Stimulated activated CD4-positive, alpha-beta T cell treated with anti-CD3 and anti-CD28 coated beads, Interleukin-12 subunit alpha, Interleukin-12 subunit beta, amount 100 ng/mL, for 48 hours (primary cell): ENCODE measurements around the gene TTYH1.

Experiments used
- DNase-seq, 3 donors: peaks; one replicate each; pipeline ENCODE4 v3.0.0-alpha.2; 2020; ENCODE audit warnings: low read depth in 2 of 3, low spot score in 1 of 3

TTYH1 gene

DNA sequence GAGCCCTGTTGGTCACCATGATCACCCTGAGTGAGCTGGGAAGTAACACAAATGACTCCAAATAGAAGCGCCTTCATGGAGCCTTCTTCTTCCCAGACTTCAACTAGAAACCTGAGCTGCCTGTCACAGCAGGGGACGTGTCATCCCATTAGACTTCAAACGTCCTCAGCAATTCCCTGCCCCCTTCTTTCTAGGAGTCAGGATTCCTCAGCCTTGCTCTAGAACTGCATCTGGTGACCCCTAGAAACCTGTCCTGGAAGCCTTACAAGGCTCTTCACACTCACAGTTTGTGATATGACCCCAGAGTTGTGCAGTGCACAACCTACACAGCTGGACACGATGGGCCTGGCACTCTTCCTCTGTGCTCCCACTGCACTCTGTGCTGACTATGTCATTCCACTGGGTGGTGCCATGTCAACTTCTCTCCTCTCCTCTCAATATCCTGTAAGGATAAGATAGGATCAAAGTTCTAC is 23.6 kb upstream of the TTYH1 start:
- no peak for DNase-seq

DNA sequence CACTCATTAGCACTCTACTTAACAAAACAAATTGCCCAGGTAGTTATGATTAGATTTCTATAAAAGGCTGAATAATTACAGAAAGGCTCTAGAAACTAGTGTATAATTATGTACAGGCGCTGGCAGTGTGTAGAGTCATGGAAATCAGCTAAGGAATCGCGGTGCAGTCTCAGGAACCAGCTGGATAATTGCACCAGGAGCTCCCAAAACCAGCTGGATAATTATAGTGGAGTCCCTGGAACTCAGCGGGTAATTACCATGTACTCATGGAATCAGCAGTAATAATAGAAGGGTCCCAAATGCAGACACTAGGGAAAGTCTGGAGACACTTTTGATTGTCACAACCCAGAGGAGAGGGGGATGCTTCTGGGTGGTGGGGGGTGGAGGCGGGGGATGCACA is 23.2 kb upstream of the TTYH1 start:
- no peak for DNase-seq

- DNase-seq, result no peak
These were observed 21.9 kb upstream of the TTYH1 start for GRCh38 chr19:54393381-54393780.

DNA sequence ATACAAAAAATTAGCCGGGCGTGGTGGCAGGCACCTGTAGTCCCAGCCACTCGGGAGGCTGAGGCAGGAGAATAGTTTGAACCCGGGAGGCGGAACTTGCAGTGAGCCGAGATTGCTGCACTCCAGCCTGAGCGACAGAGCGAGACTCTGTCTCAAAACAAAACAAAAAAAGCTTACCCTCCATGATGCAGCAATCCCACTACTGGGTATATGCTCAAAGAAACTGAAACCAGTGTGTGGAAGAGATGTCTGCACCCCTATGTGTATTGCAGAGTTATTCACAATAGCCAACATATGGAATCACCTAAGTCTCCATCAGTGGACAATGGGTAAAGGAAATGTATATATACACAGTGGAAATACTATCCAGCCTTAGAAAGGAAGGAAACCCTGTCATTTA is 19.6 kb upstream of the TTYH1 start:
- no peak for DNase-seq

- no peak for DNase-seq
These were observed 16.1 kb upstream of the TTYH1 start for GRCh38 chr19:54399189-54399588.

DNA sequence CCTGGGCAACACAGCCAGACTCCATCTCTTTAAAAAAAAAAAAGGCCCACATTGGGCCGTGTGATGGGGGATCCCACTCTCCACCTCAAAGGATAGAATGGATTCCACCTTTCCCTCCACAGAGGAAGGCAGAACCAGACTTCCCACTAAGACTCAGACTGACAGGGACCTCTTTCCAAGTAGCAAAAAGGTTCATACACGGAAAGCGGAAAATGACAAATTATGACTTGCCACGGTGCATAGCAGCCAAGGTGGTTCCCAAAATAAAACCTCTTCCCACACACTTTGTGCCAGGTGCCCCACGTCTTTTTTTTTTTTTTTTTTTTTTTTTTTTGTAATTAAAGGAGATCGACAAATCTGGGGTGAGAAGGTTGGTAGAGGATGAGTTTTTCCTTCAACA is 14.4 kb upstream of the TTYH1 start:
- no peak for DNase-seq

GRCh38 chr19:54403054-54403453 is 12.2 kb upstream of the TTYH1 start:
- DNase-seq, result no peak

DNA sequence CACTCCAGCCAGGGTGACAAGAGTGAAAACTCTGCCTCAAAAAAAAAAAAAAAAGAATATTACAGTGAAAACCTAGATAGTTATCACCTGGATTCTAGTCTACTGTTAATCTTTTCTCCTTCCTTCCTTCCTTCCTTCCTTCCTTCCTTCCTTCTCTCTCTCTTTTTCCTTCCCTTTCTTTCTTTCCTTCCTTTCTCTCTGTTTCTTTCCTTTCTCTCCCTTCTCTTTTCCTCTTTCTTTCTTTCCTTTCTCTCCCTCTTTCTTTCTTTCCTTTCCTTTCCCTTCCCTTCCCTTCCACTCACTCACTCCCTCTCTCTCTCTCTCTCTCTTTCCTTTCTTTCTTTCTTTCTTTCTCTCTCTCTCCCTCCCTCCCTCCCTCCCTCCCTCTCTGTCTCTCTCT is 9.6 kb upstream of the TTYH1 start:
- DNase-seq, result no peak

DNA sequence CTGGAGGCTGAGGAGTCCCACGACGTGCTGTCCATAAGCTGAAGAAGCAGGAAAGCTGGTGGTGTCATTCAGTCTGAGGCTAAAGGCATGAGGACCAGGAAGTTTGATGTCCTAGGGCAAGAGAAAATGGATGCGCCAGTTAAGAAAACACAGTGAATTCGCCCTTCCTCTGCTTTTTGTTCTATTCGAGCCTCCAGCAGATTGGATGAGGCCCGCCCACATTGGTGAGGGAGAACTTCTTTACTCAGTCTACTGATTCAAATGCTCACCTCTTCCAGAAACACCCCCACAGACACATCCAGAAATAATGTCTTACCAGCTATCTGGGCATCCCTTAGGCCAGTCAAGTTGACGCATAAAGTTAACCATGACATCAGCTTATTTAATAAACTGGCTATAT is 7.5 kb upstream of the TTYH1 start:
- no peak for DNase-seq

GRCh38 chr19:54408456-54409026 is 6.7 kb upstream of the TTYH1 start:
- no peak for DNase-seq

- no peak for DNase-seq
These were observed 4.2 kb upstream of the TTYH1 start for GRCh38 chr19:54411033-54411432.

DNA sequence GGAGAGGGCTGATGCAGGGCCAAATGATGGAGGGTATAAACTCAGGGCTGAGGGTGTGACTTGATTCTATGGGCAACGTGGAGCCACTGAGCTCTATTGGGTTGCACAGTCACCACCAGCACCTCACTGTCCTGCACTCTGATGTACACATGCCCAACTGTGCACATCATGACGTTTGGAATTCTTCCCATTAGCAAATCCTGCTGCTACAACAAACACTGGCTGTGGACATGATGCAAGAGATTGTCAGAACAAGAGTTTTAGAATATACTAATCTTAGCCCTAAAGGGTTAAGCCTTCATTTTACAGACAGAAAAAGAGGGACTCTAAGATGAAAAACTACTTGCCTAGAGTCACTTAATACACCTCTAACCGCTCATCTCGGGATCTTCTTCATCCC is 2.4 kb upstream of the TTYH1 start:
- DNase-seq, result no peak

DNA sequence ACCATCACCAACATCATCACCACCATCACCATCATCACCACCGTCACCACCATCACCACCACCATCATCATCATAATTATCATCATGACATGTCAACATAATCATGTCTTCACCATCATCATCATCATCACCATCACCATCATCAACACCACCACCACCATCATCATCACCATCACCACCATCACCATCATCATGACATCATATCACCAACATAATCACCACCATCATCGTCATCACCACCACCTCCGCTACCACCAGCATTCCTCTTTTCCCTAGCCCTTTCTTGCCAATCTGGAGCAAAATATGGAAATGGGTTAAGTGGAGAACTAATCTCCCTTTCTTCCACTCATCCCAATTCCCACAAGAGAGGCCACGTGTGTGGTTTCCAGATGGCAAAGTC is 1.1 kb upstream of the TTYH1 start:
- no peak for DNase-seq

DNA sequence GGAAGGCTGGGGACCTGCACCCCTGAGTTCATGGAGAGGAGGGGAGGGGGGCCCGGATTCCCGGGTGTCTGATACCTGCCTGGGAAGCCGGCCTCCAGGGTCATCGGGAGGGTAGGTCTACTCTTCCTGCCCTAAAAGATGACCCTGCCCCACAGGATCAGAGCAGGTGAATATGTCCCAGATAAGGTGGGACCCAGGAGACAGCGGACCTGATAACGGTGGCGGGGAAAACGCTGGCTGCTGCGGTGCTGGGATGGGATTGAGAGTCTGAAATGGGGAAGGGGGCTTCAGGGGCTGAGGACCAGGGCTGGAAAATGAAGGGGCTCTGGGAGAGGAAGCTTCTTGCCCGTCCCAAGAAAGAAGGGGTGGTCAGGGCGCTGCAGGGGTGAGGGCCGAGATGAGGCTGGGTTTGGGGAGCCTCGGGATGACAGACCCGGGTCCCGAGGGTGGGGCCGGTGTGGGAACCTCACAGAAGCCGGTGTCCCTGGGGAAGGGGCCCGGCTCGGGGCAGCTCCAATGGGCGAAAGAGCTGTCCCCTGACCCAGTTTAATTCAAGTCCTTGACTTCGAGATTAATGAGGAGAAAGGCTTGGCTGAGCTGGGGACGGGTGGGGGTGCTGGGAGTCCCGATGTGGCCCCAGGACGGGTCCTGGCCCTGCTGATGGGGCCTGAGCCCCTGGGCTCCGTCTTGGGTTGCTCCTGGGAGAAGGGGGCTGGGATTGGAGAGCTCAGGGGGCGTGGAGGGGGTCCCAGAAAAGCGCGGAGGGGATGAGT is 823 bp downstream of the TTYH1 start:
- no peak for DNase-seq

DNA sequence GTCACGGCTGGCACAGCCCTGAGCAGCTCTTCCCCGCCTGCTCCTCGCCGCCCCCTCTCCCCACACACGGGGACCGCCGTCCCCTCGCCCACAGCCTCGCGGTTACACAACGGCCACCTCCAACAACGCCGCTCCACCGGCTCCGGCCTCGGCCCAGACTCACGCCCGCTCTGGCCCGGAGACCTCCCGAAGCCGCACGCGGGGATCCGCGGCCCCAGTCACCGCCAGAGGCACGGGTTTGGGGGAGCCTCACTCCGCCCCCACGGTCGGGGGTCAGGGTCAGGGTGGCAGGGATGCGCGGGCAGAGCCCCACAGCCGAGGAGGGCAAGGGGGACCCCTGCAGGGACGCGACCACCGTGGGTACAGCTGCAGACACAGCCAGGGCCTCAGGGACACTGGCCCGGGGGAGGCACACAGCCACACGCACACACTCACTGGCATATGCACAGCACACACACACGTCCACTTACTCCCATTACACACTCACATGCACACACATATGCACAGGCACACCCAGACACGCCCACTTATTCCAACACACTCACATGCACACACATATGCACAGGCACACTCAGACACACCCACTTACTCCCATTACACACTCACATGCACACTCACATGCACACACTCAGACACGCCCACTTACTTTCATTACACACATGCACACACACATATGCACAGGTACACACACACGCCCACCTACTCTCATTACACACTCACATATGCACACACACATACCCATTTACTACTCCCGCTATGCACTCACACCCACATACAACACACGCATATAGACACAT is 1.6 kb downstream of the TTYH1 start:
- no peak for DNase-seq

DNA sequence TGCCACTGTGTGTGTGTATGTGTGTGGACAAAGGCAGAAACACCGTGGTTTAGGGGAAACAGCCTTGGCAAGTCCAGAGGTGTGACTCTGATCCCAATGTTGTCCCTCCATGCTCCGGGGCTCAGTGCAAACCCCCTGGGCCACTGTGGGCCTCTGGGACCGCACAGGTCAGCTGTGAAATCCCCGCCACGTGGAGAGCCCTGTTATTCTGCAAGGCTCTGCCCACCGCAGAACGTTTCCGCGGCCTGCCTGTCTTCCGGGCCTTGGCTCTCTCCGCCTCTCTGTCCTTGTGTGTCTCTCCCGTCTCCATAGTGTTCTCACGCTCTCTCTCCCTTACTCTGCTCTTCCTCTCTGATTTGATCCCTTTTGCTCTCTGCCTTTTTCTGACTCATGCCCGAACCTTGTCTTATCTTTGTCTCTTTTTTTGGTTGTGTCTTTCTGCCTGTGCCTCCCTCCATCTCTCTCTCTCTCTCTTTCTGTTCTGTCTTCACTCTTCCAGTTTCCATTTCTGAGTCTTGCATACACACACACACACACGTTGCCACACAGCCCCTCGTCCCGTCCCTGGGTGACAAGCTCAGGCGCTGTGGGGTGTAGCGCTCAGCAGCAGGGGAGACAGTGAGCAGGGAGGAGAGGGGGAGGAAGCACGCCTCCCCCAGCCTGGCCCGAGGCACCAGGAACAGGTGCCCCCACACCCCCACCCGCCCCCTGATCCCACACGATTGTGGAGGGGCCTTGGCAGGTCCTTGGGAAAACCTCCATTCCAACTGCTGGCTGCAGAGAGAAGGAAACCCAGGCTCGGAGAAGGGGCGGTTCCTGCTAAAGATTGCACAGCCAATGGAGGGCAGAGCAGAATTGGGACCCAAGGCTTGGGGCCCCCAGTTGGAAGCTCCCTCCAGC is 3.0 kb downstream of the TTYH1 start:
- DNase-seq, result no peak

- DNase-seq, result no peak
These were observed 3.9 kb downstream of the TTYH1 start for GRCh38 chr19:54418930-54419800.

GRCh38 chr19:54420068-54420382 is 4.8 kb downstream of the TTYH1 start:
- no peak for DNase-seq

GRCh38 chr19:54420383-54421168 is 5.3 kb downstream of the TTYH1 start:
- no peak for DNase-seq

GRCh38 chr19:54421169-54421516 is 5.9 kb downstream of the TTYH1 start:
- DNase-seq, result no peak
